Mesodermal cell (in vitro differentiated cells): ENCODE measurements around the gene BLTP3B. TPM values are rescaled to one million over a fixed set of nuclear protein-coding genes. Genes with fewer than 3 reads are reported as not detected.
"Not testable (repeated sequence)": the region's sequence is repeated elsewhere in the genome, so short reads cannot be mapped to it uniquely, and the experiment has no call there.

ENCODE experiments used
- H3K27ac ChIP-seq: 2 replicates; pipeline ENCODE4 v1.7.0; 2013; ENCODE audit warnings: mild to moderate bottlenecking, low read depth, low read length, moderate library complexity; ENCODE audit not compliant: severe bottlenecking
- H3K36me3 ChIP-seq: 2 replicates; pipeline ENCODE4 v1.7.1; 2013; ENCODE audit warnings: mild to moderate bottlenecking, low read length, moderate library complexity; ENCODE audit not compliant: control insufficient read depth, insufficient read depth
- H3K4me1 ChIP-seq: one replicate; pipeline ENCODE4 v1.7.1; 2013; ENCODE audit warnings: mild to moderate bottlenecking, low read length; ENCODE audit not compliant: insufficient read depth, control insufficient read depth, poor library complexity, severe bottlenecking
- H3K4me3 ChIP-seq: 2 replicates; pipeline ENCODE4 v1.7.0; 2013; ENCODE audit warnings: low read length, control low read depth, mild to moderate bottlenecking; ENCODE audit not compliant: insufficient read depth, poor library complexity, severe bottlenecking; ENCODE audit errors: extremely low read depth
- H3K9me3 ChIP-seq: 2 replicates; pipeline ENCODE4 v1.7.1; 2013; ENCODE audit warnings: mild to moderate bottlenecking, low read length, moderate library complexity; ENCODE audit not compliant: control insufficient read depth
- WGBS, 2 experiments: methylation state at CpG; one replicate each; pipeline ENCODE4 v1.1.5; 2013; ENCODE audit warnings: missing lambda C conversion rate in 2 of 2; ENCODE audit not compliant: insufficient coverage in 2 of 2; 5-methylcytosine and 5-hydroxymethylcytosine counted together
- polyA plus RNA-seq, 2 experiments: library from polyadenylated mRNA; stranded (reverse); fragments of 50-300 nt; gene quantifications; one replicate each; pipeline ENCODE4 v1.2.3, GENCODE V29; 2013

The BLTP3B gene
- polyA plus RNA-seq (2013, experiment 1 of 2), result 15.0 TPM
- polyA plus RNA-seq (2013, experiment 2 of 2), result 16.0 TPM

GRCh38 chr12:100142851-100143559 lies at the start of gene BLTP3B:
BLTP3B (minus strand) TSS chr12:100142874; CDS start chr12:100142635, 239 bp downstream.
- Histone ChIP-seq H3K4me3 (peak within 1 kb of the TSS; percentile 85), H3K27ac (peak within 1 kb of the TSS; percentile 96), H3K9me3 (no peaks in the 10 kb centered on the region), H3K4me1 (peaks cover 14% of the 10 kb centered on the region), H3K36me3 (no peaks in the 10 kb centered on the region)
- 57 to 69% methylated on average over 15 to 20 of the region's 35 CpGs for WGBS, 2 experiments

- Histone ChIP-seq H3K36me3 (no peaks in the 10 kb centered on the region), H3K4me1 (no peaks in the 10 kb centered on the region), H3K9me3 (no peaks in the 10 kb centered on the region), H3K4me3 (no peak overlapping the region), H3K27ac (no peak overlapping the region)
- WGBS, 2 experiments, result 95 to 96% methylated on average over 12 to 13 of the region's 13 CpGs
Measured at GRCh38 chr12:100189636-100190394, 47.1 kb upstream of the BLTP3B start.

- H3K27ac ChIP-seq, H3K4me1 ChIP-seq, H3K9me3 ChIP-seq, H3K4me3 ChIP-seq, H3K36me3 ChIP-seq: not testable (repeated sequence)
- WGBS, 2 experiments, result 74 to 89% methylated on average over 7 of the region's 11 CpGs
Measured at GRCh38 chr12:100188888-100189635, 46.4 kb upstream of the BLTP3B start.

GRCh38 chr12:100187857-100188519 lies 45.3 kb upstream of the BLTP3B start:
- Histone ChIP-seq H3K9me3 (no peaks in the 10 kb centered on the region), H3K4me3 (no peak overlapping the region), H3K36me3 (no peaks in the 10 kb centered on the region), H3K4me1 (no peaks in the 10 kb centered on the region), H3K27ac (no peak overlapping the region)
- 80 to 89% methylated on average over 5 of the region's 5 CpGs for WGBS, 2 experiments

- Histone ChIP-seq H3K27ac (no peak overlapping the region), H3K4me1 (no peaks in the 10 kb centered on the region), H3K9me3 (no peaks in the 10 kb centered on the region), H3K4me3 (no peak overlapping the region), H3K36me3 (no peaks in the 10 kb centered on the region)
- 93 to 95% methylated on average over 4 to 5 of the region's 5 CpGs for WGBS, 2 experiments
Measured at GRCh38 chr12:100187068-100187467, 44.4 kb upstream of the BLTP3B start.

- WGBS, 2 experiments, result 92% methylated on average over 3 of the region's 6 CpGs; no CpG with 5 or more reads in 1 of the 2 experiments
- Histone ChIP-seq H3K4me1 (no peaks in the 10 kb centered on the region), H3K9me3 (no peaks in the 10 kb centered on the region), H3K27ac (no peak overlapping the region), H3K4me3 (no peak overlapping the region), H3K36me3 (no peaks in the 10 kb centered on the region)
Measured at GRCh38 chr12:100186071-100186470, 43.4 kb upstream of the BLTP3B start.

- H3K4me1 ChIP-seq, result no peaks in the 10 kb centered on the region
- no peaks in the 10 kb centered on the region for H3K9me3 ChIP-seq
- WGBS, 2 experiments, result 92 to 100% methylated on average over 4 to 5 of the region's 5 CpGs
- no peaks in the 10 kb centered on the region for H3K36me3 ChIP-seq
- no peak overlapping the region for H3K27ac ChIP-seq
- H3K4me3 ChIP-seq, result no peak overlapping the region
Measured at GRCh38 chr12:100185361-100185894, 42.8 kb upstream of the BLTP3B start.

- H3K9me3 ChIP-seq, result no peaks in the 10 kb centered on the region
- no peak overlapping the region for H3K27ac ChIP-seq
- no peaks in the 10 kb centered on the region for H3K36me3 ChIP-seq
- WGBS, 2 experiments, result 95 to 97% methylated on average over 4 to 6 of the region's 8 CpGs
- H3K4me3 ChIP-seq, result no peak overlapping the region
- H3K4me1 ChIP-seq, result no peaks in the 10 kb centered on the region
Measured at GRCh38 chr12:100184549-100185145, 42.0 kb upstream of the BLTP3B start.

- no peaks in the 10 kb centered on the region for H3K36me3 ChIP-seq
- H3K4me3 ChIP-seq, result no peak overlapping the region
- H3K9me3 ChIP-seq, result no peaks in the 10 kb centered on the region
- H3K4me1 ChIP-seq, result no peaks in the 10 kb centered on the region
- 86% methylated on average over 1 of the region's 2 CpGs; no CpG with 5 or more reads in 1 of the 2 experiments for WGBS, 2 experiments
- no peak overlapping the region for H3K27ac ChIP-seq
Measured at GRCh38 chr12:100179252-100179651, 36.6 kb upstream of the BLTP3B start.

- not testable (repeated sequence) for H3K36me3 ChIP-seq, H3K27ac ChIP-seq, H3K4me1 ChIP-seq, H3K9me3 ChIP-seq, H3K4me3 ChIP-seq
- WGBS, 2 experiments, result 87 to 91% methylated on average over 7 to 8 of the region's 8 CpGs
Measured at GRCh38 chr12:100176493-100176892, 33.8 kb upstream of the BLTP3B start.
